GM12874 (cell line): ENCODE results near the gene DCBLD2.

Experiments used
- TF ChIP-seq, protein P1 (sequence below): IDR thresholded peaks from 2 replicates; pipeline ENCODE4 v1.5.1; 2011; ENCODE audit warnings: low read depth, mild to moderate bottlenecking, control low read depth, low read length, moderate library complexity; ENCODE audit not compliant: insufficient read depth

The DCBLD2 gene

DNA sequence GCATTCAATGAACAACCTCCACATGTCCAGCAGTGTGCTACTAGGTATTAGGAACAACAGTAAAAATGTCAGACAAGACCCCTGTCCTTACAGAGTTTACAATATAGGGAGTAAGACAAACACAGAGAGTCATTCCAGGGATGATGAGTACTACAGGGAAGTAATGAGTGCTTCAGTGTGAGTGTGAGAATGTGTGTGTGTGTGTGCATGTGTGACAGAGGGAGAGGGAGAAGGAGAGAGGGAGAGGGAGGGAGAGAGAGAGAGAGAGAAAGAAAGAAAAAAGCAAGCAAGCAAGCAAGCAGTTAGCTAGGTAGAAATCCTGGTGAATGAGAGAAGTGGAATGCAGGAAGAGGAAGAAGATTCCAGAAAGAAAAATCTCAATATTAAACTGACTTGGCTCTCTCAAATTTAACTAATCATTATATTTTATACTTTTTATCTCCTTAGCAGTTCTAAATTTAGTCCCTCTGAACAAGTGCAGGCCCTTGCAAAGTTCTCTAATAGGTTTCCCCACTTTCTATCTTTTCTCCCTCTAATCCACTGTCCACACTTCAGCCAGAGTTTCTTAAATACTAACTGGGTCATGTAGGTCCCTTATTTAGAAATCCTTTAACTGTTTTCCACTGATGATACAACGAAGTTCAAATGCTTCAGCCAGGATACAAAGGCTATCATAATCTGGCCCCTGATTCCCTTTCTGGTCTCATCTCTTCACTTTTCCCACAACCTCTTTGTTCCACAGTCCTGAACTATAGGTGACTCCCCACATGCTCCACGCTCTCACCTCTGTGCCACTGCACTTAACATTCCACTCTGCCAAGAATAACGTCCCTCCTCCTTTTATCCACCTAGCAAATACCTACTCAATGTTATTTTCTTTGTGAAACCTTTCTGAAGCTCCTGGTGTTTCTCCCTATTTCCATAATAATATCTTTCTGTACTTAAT lies 10.3 kb downstream of the DCBLD2 start:
- TF ChIP-seq, protein P1, sequence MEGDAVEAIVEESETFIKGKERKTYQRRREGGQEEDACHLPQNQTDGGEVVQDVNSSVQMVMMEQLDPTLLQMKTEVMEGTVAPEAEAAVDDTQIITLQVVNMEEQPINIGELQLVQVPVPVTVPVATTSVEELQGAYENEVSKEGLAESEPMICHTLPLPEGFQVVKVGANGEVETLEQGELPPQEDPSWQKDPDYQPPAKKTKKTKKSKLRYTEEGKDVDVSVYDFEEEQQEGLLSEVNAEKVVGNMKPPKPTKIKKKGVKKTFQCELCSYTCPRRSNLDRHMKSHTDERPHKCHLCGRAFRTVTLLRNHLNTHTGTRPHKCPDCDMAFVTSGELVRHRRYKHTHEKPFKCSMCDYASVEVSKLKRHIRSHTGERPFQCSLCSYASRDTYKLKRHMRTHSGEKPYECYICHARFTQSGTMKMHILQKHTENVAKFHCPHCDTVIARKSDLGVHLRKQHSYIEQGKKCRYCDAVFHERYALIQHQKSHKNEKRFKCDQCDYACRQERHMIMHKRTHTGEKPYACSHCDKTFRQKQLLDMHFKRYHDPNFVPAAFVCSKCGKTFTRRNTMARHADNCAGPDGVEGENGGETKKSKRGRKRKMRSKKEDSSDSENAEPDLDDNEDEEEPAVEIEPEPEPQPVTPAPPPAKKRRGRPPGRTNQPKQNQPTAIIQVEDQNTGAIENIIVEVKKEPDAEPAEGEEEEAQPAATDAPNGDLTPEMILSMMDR, result no peak

DNA sequence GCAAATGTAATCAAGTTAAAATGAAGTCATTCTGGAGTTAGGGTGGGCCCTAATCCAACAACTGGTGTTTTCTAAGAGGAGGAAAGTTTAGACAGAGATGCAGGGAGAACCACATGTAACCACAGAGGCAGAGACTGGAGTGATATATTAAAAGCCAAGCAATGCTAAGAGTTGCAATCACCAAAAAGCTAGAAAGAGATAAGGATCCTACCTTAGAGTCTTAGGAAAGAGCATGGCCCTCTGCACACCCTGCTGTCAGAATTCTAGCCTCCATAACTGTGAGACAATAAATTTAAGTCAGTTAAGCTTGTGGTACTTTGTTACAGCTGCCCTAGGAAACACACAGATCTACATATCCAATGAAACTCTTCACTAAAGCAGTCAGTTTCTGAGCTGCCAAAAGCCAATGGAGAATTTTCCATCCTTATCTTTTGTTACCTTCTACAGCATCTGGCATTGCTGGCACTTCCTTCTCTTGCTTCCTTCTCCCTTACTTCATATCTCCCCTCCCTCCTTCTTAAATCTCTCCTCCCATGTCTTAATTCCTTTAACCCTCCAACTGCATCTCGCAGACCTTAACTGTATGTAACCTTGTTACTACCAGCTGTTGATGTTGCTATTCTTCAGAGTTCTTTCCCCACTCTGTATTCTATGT lies 11.2 kb downstream of the DCBLD2 start:
- TF ChIP-seq, protein P1, result no peak

DNA sequence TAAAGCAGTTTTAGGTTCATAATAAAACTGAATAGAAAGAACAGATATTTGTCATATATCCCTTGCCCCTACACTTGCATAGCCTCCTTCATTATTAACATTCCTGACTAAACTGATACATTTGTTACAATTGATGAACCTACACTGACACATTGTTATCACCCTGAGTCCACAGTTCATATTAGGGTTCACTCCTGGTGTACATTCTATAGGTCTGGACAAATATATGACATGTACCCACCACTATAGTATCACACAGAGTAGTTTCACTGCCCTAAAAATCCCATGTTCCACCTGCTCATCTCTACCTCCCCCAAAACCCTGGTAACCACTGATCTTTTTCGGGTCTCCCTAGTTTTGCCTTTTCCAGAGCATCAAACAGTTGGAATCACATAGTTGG lies 13.8 kb downstream of the DCBLD2 start:
- TF ChIP-seq, protein P1, result no peak

DNA sequence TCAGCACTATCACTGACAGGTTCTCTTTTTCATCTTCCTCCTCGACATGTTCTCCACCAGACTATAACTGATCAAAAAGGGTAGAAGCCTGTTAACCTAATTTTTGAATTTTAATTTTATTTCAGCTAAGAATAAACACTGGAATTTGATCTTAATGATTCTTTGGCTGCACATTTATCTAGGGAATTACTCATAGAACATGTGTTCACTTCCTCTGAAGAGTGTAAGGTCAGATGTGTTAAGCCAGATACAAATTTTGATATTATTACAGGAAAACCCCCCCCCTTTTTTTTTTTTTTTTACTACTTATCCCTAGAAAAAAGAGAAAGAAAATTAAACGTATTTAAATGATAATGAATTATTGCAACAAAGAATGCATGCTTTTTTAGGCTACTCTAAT lies 15.0 kb downstream of the DCBLD2 start:
- TF ChIP-seq, protein P1, result no peak

DNA sequence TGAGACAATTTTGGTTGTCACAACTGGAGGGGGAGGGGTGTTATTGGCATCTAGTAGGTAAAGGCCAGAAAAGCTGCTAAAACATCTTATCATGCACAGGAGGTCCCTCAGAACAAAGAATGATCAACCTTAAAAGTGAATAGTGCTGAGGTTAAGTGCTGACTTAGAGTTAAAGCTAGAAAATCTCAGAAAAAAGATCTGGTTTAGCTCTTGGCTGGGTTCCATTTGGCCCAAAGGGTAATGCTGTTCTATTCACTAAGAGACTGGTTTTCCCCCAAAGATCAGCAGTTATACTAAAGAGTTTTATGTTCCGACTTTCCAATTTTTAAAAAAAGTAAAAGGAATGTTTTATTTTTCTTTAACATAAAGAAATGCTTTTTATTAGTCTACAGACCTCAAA lies 15.6 kb downstream of the DCBLD2 start:
- TF ChIP-seq, protein P1, result no peak

DNA sequence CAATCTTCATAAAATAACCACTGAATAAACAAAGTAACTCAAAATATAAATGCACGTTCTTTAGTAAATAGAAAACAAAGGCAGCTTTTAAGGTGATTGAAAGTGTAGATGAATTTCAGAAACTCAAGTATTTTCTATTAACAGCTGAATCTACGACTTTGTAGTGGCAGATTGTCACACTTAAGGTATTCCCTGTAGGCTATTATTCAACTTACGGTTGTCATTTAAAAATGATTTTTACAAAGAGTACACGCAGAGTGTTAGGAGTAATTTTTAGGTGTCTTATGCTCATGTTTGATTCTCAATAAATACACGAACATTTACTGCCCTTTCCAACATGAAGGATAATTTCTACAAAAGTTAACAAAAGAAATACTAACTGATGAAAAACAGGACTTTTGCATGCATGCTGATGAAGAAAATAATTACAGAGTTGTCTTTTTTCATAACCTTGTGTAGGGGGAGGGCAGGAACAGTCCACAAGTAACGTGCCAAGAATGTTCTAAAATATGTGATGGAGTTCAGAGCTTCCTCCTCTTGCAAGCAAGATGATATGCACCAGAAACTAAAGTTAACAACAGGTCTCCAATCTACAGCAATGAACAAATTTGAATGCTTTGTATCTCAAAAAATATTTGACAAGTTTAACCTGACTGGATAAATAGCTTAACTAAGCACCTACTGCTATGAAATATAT lies 16.7 kb downstream of the DCBLD2 start:
- TF ChIP-seq, protein P1, result no peak

DNA sequence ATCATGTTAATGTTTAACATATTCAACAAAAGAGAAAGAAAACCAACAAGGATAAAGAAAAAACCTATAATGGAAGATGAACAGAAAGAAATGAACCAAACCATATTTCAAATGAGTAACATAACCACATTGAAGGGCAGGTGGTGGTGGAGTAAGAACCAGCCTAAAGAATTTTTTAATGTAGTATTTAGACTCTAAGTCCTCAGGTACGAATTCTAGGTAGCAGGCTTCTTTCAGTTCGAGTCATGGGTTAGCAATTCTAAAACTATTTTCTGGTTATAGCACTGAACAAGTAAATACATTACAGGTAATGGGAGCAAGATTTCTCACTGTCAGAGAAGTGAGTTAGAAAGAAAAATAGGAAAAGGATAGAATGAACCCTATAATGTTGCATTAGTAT lies 24.4 kb downstream of the DCBLD2 start:
- TF ChIP-seq, protein P1, result no peak
